ENCODE data around the gene CCDC92B.

- TF ChIP-seq CTCF (IDR thresholded peaks at IDR 0.05) (no peak), EZH2phosphoT487 (IDR thresholded peaks at IDR 0.05) (no peak)
These were observed 12.5 kb downstream of the CCDC92B start for GRCh38 chr17:2736956-2737355.

All from neural progenitor cell (in vitro differentiated cells).